Left colon (tissue), 2 donors: Measurements from ENCODE around the gene FCGR3B. TPM values are rescaled to one million over a fixed set of nuclear protein-coding genes. Genes with fewer than 3 reads are reported as not detected.
"Not testable (repeated sequence)": the region's sequence is repeated elsewhere in the genome, so short reads cannot be mapped to it uniquely, and the experiment has no call there.

Experiments used
- ATAC-seq: fragments of 200-7000 bp; cut with Tn5 transposase; one replicate; pipeline ENCODE4 v1.9.1; 2020; ENCODE audit warnings: mild to moderate bottlenecking, moderate library complexity
- DNase-seq, 2 donors: peaks; one replicate each; pipeline ENCODE4 v3.0.0-alpha.2; 2020
- intact Hi-C, 2 donors: fragments of 100-400 bp; cut with DNase I in 1 of 2; cut with micrococcal nuclease in 1 of 2; formaldehyde crosslinking; loops; one replicate each; pipeline versions ENCODE4 v1.11.2 to v1.14.0; 2022; cut with DNase I, micrococcal nuclease
- total RNA-seq, 2 donors: library from RNA; stranded (reverse); fragmentation: NEBNext Ultra II Directional; extraction: Animal tissue kit (Norgen Biotek cat#: 25700); gene quantifications; one replicate each; pipeline ENCODE4 v1.2.1, GENCODE V29; 2021
- donor health status: DM: no; HTN: no; CAD: no.
- donor health status: DM: yes; HTN: yes; CAD: no.

FCGR3B gene
- total RNA-seq, 2 donors from 2014 or later, result 0.50 to 0.58 TPM

GRCh38 chr1:161612322-161613141, 18.4 kb downstream of the FCGR3B start:
- intact Hi-C loops, result not testable (repeated sequence)
- ATAC-seq (peak; percentile 97), DNase-seq (peak; percentile 93)

GRCh38 chr1:161611866-161612321, 19.1 kb downstream of the FCGR3B start:
- ATAC-seq, result peak; percentile 21
- intact Hi-C loops, DNase-seq: not testable (repeated sequence)

GRCh38 chr1:161610198-161610597, 20.8 kb downstream of the FCGR3B start:
- ATAC-seq, intact Hi-C loops: not testable (repeated sequence)
- peak in 1 of 2 donors; percentile 28 for DNase-seq

- ATAC-seq, intact Hi-C loops, DNase-seq: not testable (repeated sequence)
Observed at GRCh38 chr1:161606541-161607336, 24.2 kb downstream of the FCGR3B start.

GRCh38 chr1:161605762-161606540, 25.0 kb downstream of the FCGR3B start:
- intact Hi-C loops, DNase-seq: not testable (repeated sequence)
- peak; percentile 63 for ATAC-seq

GRCh38 chr1:161605024-161605423, 26.0 kb downstream of the FCGR3B start:
- intact Hi-C loops, DNase-seq, ATAC-seq: not testable (repeated sequence)

GRCh38 chr1:161597077-161597476, 33.9 kb downstream of the FCGR3B start:
- DNase-seq, intact Hi-C loops, ATAC-seq: not testable (repeated sequence)

GRCh38 chr1:161595583-161595982, 35.4 kb downstream of the FCGR3B start:
- ATAC-seq, intact Hi-C loops, DNase-seq: not testable (repeated sequence)

- intact Hi-C loops, DNase-seq, ATAC-seq: not testable (repeated sequence)
Observed at GRCh38 chr1:161595173-161595572, 35.8 kb downstream of the FCGR3B start.

- DNase-seq, intact Hi-C loops: not testable (repeated sequence)
- ATAC-seq, result peak; percentile 22
Observed at GRCh38 chr1:161594269-161594984, 36.5 kb downstream of the FCGR3B start.

- ATAC-seq, intact Hi-C loops, DNase-seq: not testable (repeated sequence)
Observed at GRCh38 chr1:161593092-161593755, 37.8 kb downstream of the FCGR3B start.

GRCh38 chr1:161592586-161592985, 38.4 kb downstream of the FCGR3B start:
- intact Hi-C loops, DNase-seq, ATAC-seq: not testable (repeated sequence)

- intact Hi-C loops, ATAC-seq, DNase-seq: not testable (repeated sequence)
Observed at GRCh38 chr1:161589920-161590319, 41.1 kb downstream of the FCGR3B start.

- ATAC-seq, intact Hi-C loops, DNase-seq: not testable (repeated sequence)
Observed at GRCh38 chr1:161589365-161589764, 41.6 kb downstream of the FCGR3B start.

- ATAC-seq, DNase-seq, intact Hi-C loops: not testable (repeated sequence)
Observed at GRCh38 chr1:161588596-161588995, 42.4 kb downstream of the FCGR3B start.

GRCh38 chr1:161582882-161583281, 48.1 kb downstream of the FCGR3B start:
- ATAC-seq, intact Hi-C loops, DNase-seq: not testable (repeated sequence)

- ATAC-seq, result peak; percentile 17
- DNase-seq, intact Hi-C loops: not testable (repeated sequence)
Observed at GRCh38 chr1:161580879-161581537, 50.0 kb downstream of the FCGR3B start.
